SK-N-SH (cell line): ENCODE results near the gene GMPR. TPM values are rescaled to one million over a fixed set of nuclear protein-coding genes. Genes with fewer than 3 reads are reported as not detected.

Experiments
- CTCF ChIA-PET: fragments of 300-600, 350-600 bp; formaldehyde crosslinking; extraction: SDS; loops from one replicate; lab custom pipeline; 2021; lab: Yijun Ruan, JAX
- POLR2A ChIA-PET: fragments of 350-600 bp; sonication (Branson Sonifier 250); formaldehyde crosslinking; extraction: SDS; loops from one replicate; lab custom pipeline; 2020; ENCODE audit warnings: antibody characterized with exemption, inconsistent platforms; lab: Yijun Ruan, JAX
- DNase-seq: peaks from one replicate; pipeline ENCODE4 v3.0.0; 2012
- H2AFZ ChIP-seq: fragments of 200-600 bp; sonication (generic); 2 replicates; pipeline ENCODE4 v1.8.1; 2016; ENCODE audit warnings: antibody characterized with exemption, mild to moderate bottlenecking, low read depth
- H3F3A ChIP-seq: fragments of 200-600 bp; sonication (generic); replicated peaks from 2 replicates; pipeline ENCODE3; 2016; ENCODE audit warnings: antibody characterized with exemption, mild to moderate bottlenecking; ENCODE audit not compliant: insufficient read depth
- H3K27ac ChIP-seq, 2 experiments: fragments of 200-500 bp in 1 of 2; fragments of 200-600 bp in 1 of 2; sonication (Bioruptor generic) in 1 of 2; sonication (generic), shearing (Covaris generic) in 1 of 2; 2 replicates each; pipeline versions ENCODE4 v1.5.1 to v1.6.1; 2014 to 2016; ENCODE audit warnings: low read depth in 2 of 2, inconsistent platforms in 1 of 2, low read length in 1 of 2, mild to moderate bottlenecking in 1 of 2, mixed read lengths in 1 of 2
- H3K27me3 ChIP-seq: fragments of 200-600 bp; sonication (generic), shearing (Covaris generic); 2 replicates; pipeline ENCODE4 v1.6.1; 2016; ENCODE audit warnings: mixed run types; ENCODE audit not compliant: insufficient read depth
- H3K36me3 ChIP-seq, 2 experiments: fragments of 200-500 bp in 1 of 2; fragments of 200-600 bp in 1 of 2; sonication (Bioruptor generic) in 1 of 2; sonication (generic) in 1 of 2; replicated peaks in 1 of 2; 2 replicates each; pipeline versions ENCODE3 to v1.5.1; 2014 to 2016; ENCODE audit warnings: low read length in 1 of 2, mild to moderate bottlenecking in 1 of 2; ENCODE audit not compliant: insufficient read depth in 2 of 2, control insufficient read depth in 1 of 2
- H3K4me1 ChIP-seq, 2 experiments: fragments of 200-500 bp in 1 of 2; fragments of 200-600 bp in 1 of 2; sonication (Bioruptor generic) in 1 of 2; sonication (generic), shearing (Covaris generic) in 1 of 2; 2 replicates each; pipeline versions ENCODE4 v1.5.1 to v1.6.1; 2014 to 2016; ENCODE audit warnings: low read depth in 1 of 2, low read length in 1 of 2, mixed run types in 1 of 2; ENCODE audit not compliant: insufficient read depth in 2 of 2, control insufficient read depth in 1 of 2
- H3K4me2 ChIP-seq: fragments of 200-600 bp; sonication (generic), shearing (Covaris generic); 2 replicates; pipeline ENCODE4 v1.6.1; 2017; ENCODE audit warnings: mixed run types
- H3K4me3 ChIP-seq, 2 experiments: fragments of 200-500 bp in 1 of 2; fragments of 200-600 bp in 1 of 2; sonication (Bioruptor generic) in 1 of 2; sonication (generic), shearing (Covaris generic) in 1 of 2; 2 replicates each; pipeline versions ENCODE4 v1.5.1 to v1.8.1; 2014 to 2016; ENCODE audit warnings: low read depth in 2 of 2, inconsistent platforms in 1 of 2, low read length in 1 of 2, mild to moderate bottlenecking in 1 of 2, mixed read lengths in 1 of 2, moderate library complexity in 1 of 2
- H3K79me2 ChIP-seq: fragments of 200-600 bp; sonication (generic); 2 replicates; pipeline ENCODE4 v1.8.1; 2017; ENCODE audit warnings: mild to moderate bottlenecking; ENCODE audit not compliant: insufficient read depth
- H3K9ac ChIP-seq: fragments of 200-600 bp; sonication (generic); 2 replicates; pipeline ENCODE4 v1.6.1; 2017; ENCODE audit warnings: mixed run types
- H3K9me2 ChIP-seq: fragments of 200-600 bp; sonication (generic); 2 replicates; pipeline ENCODE4 v1.6.1; 2017; ENCODE audit warnings: mixed run types
- H3K9me3 ChIP-seq: fragments of 200-600 bp; sonication (generic); 2 replicates; pipeline ENCODE4 v1.6.1; 2017; ENCODE audit warnings: mixed run types, mild to moderate bottlenecking, moderate library complexity
- H4K20me1 ChIP-seq: fragments of 200-600 bp; sonication (generic); 2 replicates; pipeline ENCODE4 v1.6.1; 2017; ENCODE audit warnings: mild to moderate bottlenecking, mixed run types; ENCODE audit not compliant: insufficient read depth
- ELF1 ChIP-seq: IDR thresholded peaks from 2 replicates; pipeline ENCODE4 v1.4.0; 2012
- EZH2phosphoT487 ChIP-seq: fragments of 200-600 bp; sonication (generic); IDR thresholded peaks from 2 replicates; pipeline ENCODE4 v1.6.1; 2017; ENCODE audit warnings: low read depth, mixed run types, mild to moderate bottlenecking, antibody characterized with exemption, moderate library complexity, borderline replicate concordance
- FOXJ3 ChIP-seq: sonication (generic); formaldehyde crosslinking; IDR thresholded peaks from 2 replicates; pipeline ENCODE4 v1.5.1; 2020; ENCODE audit warnings: mild to moderate bottlenecking, missing genetic modification reagents
- FOXM1 ChIP-seq: IDR thresholded peaks from 2 replicates; pipeline ENCODE4 v1.4.0; 2012; ENCODE audit warnings: low read depth, mild to moderate bottlenecking
- GATA2 ChIP-seq: sonication (generic); formaldehyde crosslinking; IDR thresholded peaks from 2 replicates; pipeline ENCODE4 v1.5.0; 2020; ENCODE audit warnings: mild to moderate bottlenecking, missing genetic modification reagents
- JUND ChIP-seq: IDR thresholded peaks from 2 replicates; pipeline ENCODE4 v1.4.0; 2012
- MEF2A ChIP-seq: IDR thresholded peaks from 2 replicates; pipeline ENCODE4 v1.4.0; 2012; ENCODE audit warnings: low read depth, borderline replicate concordance
- MXI1 ChIP-seq: IDR thresholded peaks from 2 replicates; pipeline ENCODE4 v1.6.1; 2012; ENCODE audit warnings: mild to moderate bottlenecking, low read depth, low read length, improper control_type of control experiment
- NFIC ChIP-seq: IDR thresholded peaks from 2 replicates; pipeline ENCODE4 v1.4.0; 2012; ENCODE audit warnings: borderline replicate concordance
- PBX3 ChIP-seq: IDR thresholded peaks from 2 replicates; pipeline ENCODE4; 2012
- RCOR1 ChIP-seq: fragments of 150-350 bp; IDR thresholded peaks from 2 replicates; pipeline ENCODE4 v1.6.1; 2017; ENCODE audit warnings: antibody characterized with exemption, low read length
- RFX5 ChIP-seq: IDR thresholded peaks from 2 replicates; pipeline ENCODE4 v1.6.1; 2012; ENCODE audit warnings: mild to moderate bottlenecking, improper control_type of control experiment, low read length
- RXRA ChIP-seq: IDR thresholded peaks from 2 replicates; pipeline ENCODE4 v1.4.0; 2012; ENCODE audit warnings: low read depth, mild to moderate bottlenecking, borderline replicate concordance
- SMC3 ChIP-seq: IDR thresholded peaks from 2 replicates; pipeline ENCODE4 v1.6.1; 2012; ENCODE audit warnings: low read depth, low read length, improper control_type of control experiment
- TCF12 ChIP-seq: IDR thresholded peaks from 2 replicates; pipeline ENCODE4 v1.4.0; 2012
- TEAD4 ChIP-seq: IDR thresholded peaks from 2 replicates; pipeline ENCODE4 v1.4.0; 2012; ENCODE audit warnings: mild to moderate bottlenecking, borderline replicate concordance; ENCODE audit not compliant: insufficient read depth
- USF1 ChIP-seq: IDR thresholded peaks from 2 replicates; pipeline ENCODE4 v1.4.0; 2012; ENCODE audit warnings: low read depth, borderline replicate concordance
- USF2 ChIP-seq: fragments of 150-350 bp; IDR thresholded peaks from 2 replicates; pipeline ENCODE4 v1.6.1; 2017; ENCODE audit warnings: antibody characterized with exemption, low read length, low read depth, borderline replicate concordance
- ZBTB33 ChIP-seq: IDR thresholded peaks from 2 replicates; pipeline ENCODE4 v1.4.0; 2012; ENCODE audit warnings: low read depth, borderline replicate concordance
- WGBS: methylation state at CpG from one replicate; pipeline ENCODE4 v1.1.6; 2017; ENCODE audit warnings: low lambda C conversion rate; 5-methylcytosine and 5-hydroxymethylcytosine counted together
- polyA plus RNA-seq, 3 experiments: library from polyadenylated mRNA; depleted of rRNA; stranded (reverse); fragments of >200 nt; gene quantifications; 2 replicates each; pipeline ENCODE4 v1.2.3, GENCODE V29; 2012

The GMPR gene
- polyA plus RNA-seq, 1 of the 3 experiments (the other 2 are of a cell fraction), result 21.0 TPM

- Histone ChIP-seq H3K9me2 (no peaks in the 10 kb centered on the region), H3K9ac (no peak overlapping the region), H3K4me1 (no peaks in the 10 kb centered on the region), H3K9me3 (no peaks in the 10 kb centered on the region), H3K27ac (no peak overlapping the region), H3K79me2 (no peaks in the 10 kb centered on the region), H4K20me1 (no peaks in the 10 kb centered on the region), H3K4me3 (no peak overlapping the region), H3K36me3 (peaks cover 0 to 2% of the 10 kb centered on the region in 2 experiments), H3F3A (no peaks in the 10 kb centered on the region), H3K4me2 (no peak overlapping the region), H3K27me3 (no peaks in the 10 kb centered on the region), H2AFZ (no peak overlapping the region)
- no peak for DNase-seq
- WGBS, result 91% methylated on average over 6 of the region's 6 CpGs
- TF ChIP-seq TEAD4 (no peak), SMC3 (no peak), USF1 (no peak), PBX3 (no peak), EZH2phosphoT487 (no peak), FOXM1 (no peak), MXI1 (no peak), RCOR1 (no peak), ZBTB33 (no peak), RFX5 (no peak), USF2 (no peak), GATA2 (CRISPR knock-in tag) (no peak)
- POLR2A ChIA-PET, result no interaction called here
- CTCF ChIA-PET, result interaction anchor here (1.8 to 3.0 kb wide), 2 partner anchors 25 to 40 kb away, joined by 8 to 10 read pairs; no protein-coding TSS in a partner anchor
Observed at GRCh38 chr6:16291739-16292138, 53.4 kb downstream of the GMPR start.

- DNase-seq, result no peak
- 74% methylated on average over 5 of the region's 5 CpGs for WGBS
- H3K4me3 ChIP-seq, result no peak overlapping the region
- no peak overlapping the region for H3K27ac ChIP-seq
- no peaks in the 10 kb centered on the region for H3K27me3 ChIP-seq
- no peaks in the 10 kb centered on the region for H3K79me2 ChIP-seq
- peaks cover 0 to 2% of the 10 kb centered on the region in 2 experiments for H3K36me3 ChIP-seq
- H4K20me1 ChIP-seq, result no peaks in the 10 kb centered on the region
- H2AFZ ChIP-seq, result no peak overlapping the region
- no peaks in the 10 kb centered on the region for H3K4me1 ChIP-seq
- H3K9me3 ChIP-seq, result no peaks in the 10 kb centered on the region
- CTCF ChIA-PET, result interaction anchor here (1.8 to 3.0 kb wide), 2 partner anchors 24 to 40 kb away, joined by 8 to 10 read pairs; no protein-coding TSS in a partner anchor
- H3K9ac ChIP-seq, result no peak overlapping the region
- no peak overlapping the region for H3K4me2 ChIP-seq
- POLR2A ChIA-PET, result no interaction called here
- no peaks in the 10 kb centered on the region for H3F3A ChIP-seq
- no peaks in the 10 kb centered on the region for H3K9me2 ChIP-seq
- TF ChIP-seq PBX3 (no peak), FOXJ3 (no peak), RFX5 (no peak), TCF12 (no peak), JUND (no peak), RCOR1 (no peak), RXRA (no peak), ELF1 (no peak), USF1 (no peak), NFIC (no peak), GATA2 (CRISPR knock-in tag) (no peak), MEF2A (no peak)
Observed at GRCh38 chr6:16292432-16292831, 54.0 kb downstream of the GMPR start.
